ENCODE results near the gene KRT84.
A peak's percentile ranks its signal among the peaks of the same experiment; 100 is the strongest.

Gene KRT84

DNA sequence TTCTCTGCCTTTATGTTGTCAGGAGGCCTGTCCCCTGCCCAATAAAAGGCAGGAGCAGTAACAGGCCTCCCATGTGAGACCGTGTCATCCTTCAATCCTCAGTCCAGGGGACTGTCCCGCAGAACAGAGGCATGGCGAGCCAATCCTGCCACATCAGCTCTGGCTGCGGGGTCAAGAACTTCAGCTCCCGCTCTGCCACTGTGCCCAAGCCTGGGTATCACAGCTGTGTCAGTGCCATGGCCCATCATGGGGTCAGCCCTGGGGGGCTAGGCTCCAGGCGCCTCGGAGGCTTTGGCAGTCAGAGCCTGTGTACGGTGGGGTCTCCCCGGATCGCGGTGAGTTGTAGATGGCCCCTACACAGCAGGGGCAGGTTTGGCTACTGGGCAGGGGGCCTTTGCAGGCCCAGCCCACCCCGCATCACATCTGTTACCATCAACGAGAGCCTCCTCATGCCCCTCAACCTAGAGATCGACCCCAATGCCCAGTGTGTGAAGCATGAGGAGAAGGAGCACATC, 44.3 kb downstream of the KRT84 start:
- DNase-seq (ENCODE audit: low read depth) = no peak

- no peak for DNase-seq (ENCODE audit: low read depth)
These were observed 47.1 kb downstream of the KRT84 start for GRCh38 chr12:52338241-52338960.

DNA sequence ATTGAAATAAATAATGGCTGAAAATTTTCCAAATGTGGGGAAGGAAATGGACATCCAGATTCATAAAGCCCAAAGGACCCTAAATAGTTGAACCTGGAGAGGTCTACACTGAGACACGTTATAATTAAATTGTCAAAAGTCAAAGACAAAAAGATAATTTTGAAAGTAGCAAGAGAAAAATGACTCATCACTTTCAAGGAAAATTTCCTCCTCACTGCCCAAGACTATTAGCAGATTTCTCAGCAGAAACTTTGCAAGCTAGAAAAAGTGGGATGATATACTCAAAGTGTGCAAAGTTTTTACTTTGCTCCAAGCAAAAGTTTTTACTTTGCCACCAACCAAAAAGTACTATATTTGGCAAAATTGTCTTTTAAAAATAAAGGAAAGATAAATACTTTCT, 48.4 kb downstream of the KRT84 start:
- peak; percentile 38 for DNase-seq (ENCODE audit: low read depth)

GRCh38 chr12:52336641-52337040, 48.8 kb downstream of the KRT84 start:
- DNase-seq (ENCODE audit: low read depth) = no peak

GRCh38 chr12:52335598-52336262, 49.7 kb downstream of the KRT84 start:
- DNase-seq (ENCODE audit: low read depth) = no peak

DNA sequence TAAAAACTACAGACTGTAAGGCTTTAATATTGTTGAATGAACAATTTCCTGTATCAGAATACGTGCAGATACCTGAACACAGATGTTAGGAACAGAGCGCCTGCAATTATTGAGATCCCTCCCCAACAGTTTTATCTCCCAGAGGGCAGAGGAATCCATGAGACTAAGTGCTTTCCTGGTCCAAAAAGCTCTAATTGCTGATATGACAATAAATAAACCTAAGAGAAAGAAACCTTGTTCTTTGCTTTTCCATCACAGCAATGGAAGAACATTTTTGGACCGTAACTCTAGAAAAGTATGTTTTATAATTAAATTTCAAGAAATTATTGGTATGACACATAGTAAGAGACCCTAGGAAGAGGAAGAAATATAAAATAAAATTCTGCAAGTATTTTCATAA, 51.3 kb downstream of the KRT84 start:
- DNase-seq (ENCODE audit: low read depth) = no peak

- no peak for DNase-seq (ENCODE audit: low read depth)
These were observed 52.1 kb downstream of the KRT84 start for GRCh38 chr12:52333321-52333720.

DNA sequence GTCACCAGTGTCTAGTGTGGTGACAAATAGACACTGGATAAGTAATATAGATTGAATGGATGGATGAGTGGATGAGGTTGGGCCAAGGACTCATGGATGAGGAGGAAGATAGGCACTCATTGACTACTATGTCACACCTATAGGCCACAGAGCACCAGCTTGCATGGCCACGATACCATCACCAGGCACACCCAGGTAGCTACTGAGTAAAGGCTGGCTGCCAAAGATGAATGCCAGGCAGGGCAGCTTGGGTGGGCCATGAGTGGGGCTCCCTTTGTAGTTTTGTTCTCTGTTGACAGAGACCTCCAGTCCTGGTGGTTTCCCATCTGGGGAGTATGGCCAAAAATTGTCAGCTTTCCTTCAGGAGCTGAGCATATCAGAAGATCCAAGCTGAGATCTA, 53.1 kb downstream of the KRT84 start:
- DNase-seq (ENCODE audit: low read depth) = no peak

DNA sequence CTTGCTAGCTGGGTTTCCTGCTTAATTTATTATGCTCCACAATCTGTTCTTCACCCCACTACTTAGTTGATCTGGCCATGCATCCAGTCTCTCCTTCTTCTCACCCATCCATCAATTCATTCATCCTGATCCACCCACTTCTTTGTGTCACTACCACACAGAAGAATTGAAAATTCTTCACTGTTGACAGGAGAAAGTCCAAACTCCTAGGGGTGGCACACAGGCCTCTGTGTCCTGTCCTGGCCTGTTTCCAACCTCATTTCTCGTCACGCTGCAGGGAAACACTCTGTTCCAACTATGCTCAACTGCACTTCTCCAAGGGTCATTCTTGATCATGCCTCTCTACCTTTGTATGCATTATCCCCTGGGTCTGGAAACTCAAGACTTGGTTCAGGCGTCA, 53.6 kb downstream of the KRT84 start:
- no peak for DNase-seq (ENCODE audit: low read depth)

DNA sequence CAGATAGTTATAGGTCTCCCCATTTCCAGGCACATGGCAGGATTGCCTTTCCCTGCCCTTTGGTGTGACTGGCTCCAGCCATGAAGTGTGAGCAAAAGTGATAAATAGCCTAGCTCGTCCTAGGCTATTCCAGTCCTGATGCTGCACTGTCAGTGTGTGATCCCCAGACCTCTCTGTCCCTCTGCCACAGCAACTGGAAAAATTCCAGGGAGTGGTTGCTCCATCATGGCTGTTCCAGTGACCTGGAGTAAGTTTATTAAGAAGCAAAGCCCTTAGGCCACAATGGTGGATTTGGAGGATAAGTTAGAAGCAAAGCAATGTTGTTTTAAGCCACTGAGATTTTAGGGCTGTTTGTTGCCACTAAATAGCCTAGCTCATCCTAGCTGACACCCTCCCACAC, 54.4 kb downstream of the KRT84 start:
- DNase-seq (ENCODE audit: low read depth) = no peak

DNA sequence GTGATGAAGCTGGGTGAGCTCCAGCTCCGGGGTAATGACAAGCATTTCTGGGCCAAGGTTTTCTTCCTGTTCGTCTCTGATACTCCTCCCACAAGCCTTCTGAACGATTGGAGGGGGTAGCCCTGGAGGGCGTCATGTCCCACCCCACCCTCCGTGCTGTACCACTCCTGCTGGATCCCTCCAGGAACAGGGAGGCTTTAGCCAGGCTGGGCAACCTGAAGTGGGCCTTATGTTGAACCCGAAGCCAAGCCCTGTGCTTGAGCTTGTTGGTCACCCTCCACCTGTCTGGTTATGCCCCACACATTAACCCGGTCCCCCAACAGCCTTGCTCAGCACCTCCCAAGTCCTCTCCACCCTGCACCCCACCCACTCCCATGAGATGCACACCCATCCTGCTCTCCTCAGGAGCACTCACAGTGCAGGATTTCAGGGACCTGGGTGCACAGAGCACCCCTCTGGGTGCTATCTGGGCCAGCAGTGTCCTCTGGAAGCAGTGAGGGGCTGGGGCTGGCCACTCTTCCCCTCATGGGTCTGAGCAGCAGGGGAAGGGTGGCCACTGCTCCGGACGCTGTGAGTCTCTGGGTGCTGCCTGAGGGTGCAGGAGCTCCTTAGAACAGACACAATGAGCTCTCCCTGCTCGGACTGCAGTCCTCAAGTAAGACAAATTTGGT, 57.5 kb downstream of the KRT84 start:
- no peak for DNase-seq (ENCODE audit: low read depth)

Data from amniotic epithelial cell (primary cell).